GM21528 (cell line): Measurements from ENCODE around the gene BBS1.
"Not testable (repeated sequence)": the region's sequence is repeated elsewhere in the genome, so short reads cannot be mapped to it uniquely, and the experiment has no call there.

Experiments used
- ATAC-seq: cut with Tn5 transposase; IDR thresholded peaks from one replicate; pipeline ENCODE4 v1.9.1; 2021; ENCODE audit warnings: mild to moderate bottlenecking, moderate library complexity; ENCODE audit not compliant: unreplicated experiment, low FRiP score

Gene BBS1

GRCh38 chr11:66510271-66510989, at the start of gene BBS1:
Gene BBS1, plus strand, starts transcription at chr11:66510635. Its CDS starts 25 bp downstream, at chr11:66510660.
- peak; percentile 65 for ATAC-seq

- no peak for ATAC-seq
Measured at GRCh38 chr11:66462010-66462409, 48.4 kb upstream of the BBS1 start.

- no peak for ATAC-seq
Measured at GRCh38 chr11:66462911-66463310, 47.5 kb upstream of the BBS1 start.

- not testable (repeated sequence) for ATAC-seq
Measured at GRCh38 chr11:66464116-66464515, 46.3 kb upstream of the BBS1 start.

GRCh38 chr11:66464916-66465315, 45.5 kb upstream of the BBS1 start:
- no peak for ATAC-seq

- ATAC-seq = no peak
Measured at GRCh38 chr11:66465373-66466224, 44.8 kb upstream of the BBS1 start.

GRCh38 chr11:66466225-66467033, 44.0 kb upstream of the BBS1 start, which contains the start of gene PELI3:
Gene PELI3, plus strand, starts transcription at chr11:66466905. Its CDS starts 1,224 bp downstream, at chr11:66468129.
- ATAC-seq = peak; percentile 74

- peak; percentile 28 for ATAC-seq
Measured at GRCh38 chr11:66467034-66467659, 43.3 kb upstream of the BBS1 start.

- no peak for ATAC-seq
Measured at GRCh38 chr11:66467756-66468155, 42.7 kb upstream of the BBS1 start.

- ATAC-seq = no peak
Measured at GRCh38 chr11:66468691-66469090, 41.7 kb upstream of the BBS1 start.

- ATAC-seq = no peak
Measured at GRCh38 chr11:66469441-66469840, 41.0 kb upstream of the BBS1 start.

- ATAC-seq = no peak
Measured at GRCh38 chr11:66470015-66470414, 40.4 kb upstream of the BBS1 start.

GRCh38 chr11:66471142-66471541, 39.3 kb upstream of the BBS1 start:
- ATAC-seq = no peak

GRCh38 chr11:66472054-66472453, 38.4 kb upstream of the BBS1 start:
- ATAC-seq = no peak

- no peak for ATAC-seq
Measured at GRCh38 chr11:66473167-66473566, 37.3 kb upstream of the BBS1 start.

GRCh38 chr11:66473608-66474515, 36.6 kb upstream of the BBS1 start:
- ATAC-seq = no peak

- ATAC-seq = no peak
Measured at GRCh38 chr11:66475349-66476172, 34.9 kb upstream of the BBS1 start.

GRCh38 chr11:66476173-66476840, 34.1 kb upstream of the BBS1 start:
- no peak for ATAC-seq
